Trophoblast cell (in vitro differentiated cells and primary cell): ENCODE data around the gene RAB3C. TPM values are rescaled to one million over a fixed set of nuclear protein-coding genes. Genes with fewer than 3 reads are reported as not detected.
A peak's percentile ranks its signal among the peaks of the same experiment; 100 is the strongest.
"Not testable (repeated sequence)": the region's sequence is repeated elsewhere in the genome, so short reads cannot be mapped to it uniquely, and the experiment has no call there.

Experiments
- DNase-seq, 2 donors: peaks; one replicate each; pipeline ENCODE4 v3.0.0-alpha.2; 2016
- H2AFZ ChIP-seq: 2 replicates; pipeline ENCODE4 v1.6.1; 2013; ENCODE audit warnings: low read length, moderate library complexity, mild to moderate bottlenecking; ENCODE audit not compliant: insufficient read depth, poor library complexity
- H2AK5ac ChIP-seq: 2 replicates; pipeline ENCODE4 v1.6.1; 2013; ENCODE audit warnings: mild to moderate bottlenecking, low read length
- H2BK120ac ChIP-seq: 2 replicates; pipeline ENCODE4 v1.6.1; 2013; ENCODE audit warnings: low read length, mild to moderate bottlenecking, moderate library complexity; ENCODE audit not compliant: insufficient read depth, poor library complexity
- H2BK12ac ChIP-seq: 2 replicates; pipeline ENCODE4 v1.6.1; 2013; ENCODE audit warnings: mild to moderate bottlenecking, low read length, moderate library complexity
- H2BK5ac ChIP-seq: 2 replicates; pipeline ENCODE4 v1.6.1; 2013; ENCODE audit warnings: low read length, low read depth, moderate library complexity, mild to moderate bottlenecking; ENCODE audit not compliant: poor library complexity
- H3K14ac ChIP-seq: 2 replicates; pipeline ENCODE4 v1.6.1; 2013; ENCODE audit warnings: mild to moderate bottlenecking, low read length
- H3K18ac ChIP-seq: 2 replicates; pipeline ENCODE4 v1.6.1; 2013; ENCODE audit warnings: mild to moderate bottlenecking, low read length
- H3K23ac ChIP-seq: 2 replicates; pipeline ENCODE4 v1.6.1; 2013; ENCODE audit warnings: low read length
- H3K27ac ChIP-seq: 2 replicates; pipeline ENCODE4 v1.5.1; 2013; ENCODE audit warnings: low read depth, mild to moderate bottlenecking, inconsistent platforms, low read length, moderate library complexity
- H3K27me3 ChIP-seq: 2 replicates; pipeline ENCODE4 v1.6.1; 2013; ENCODE audit warnings: inconsistent platforms, mild to moderate bottlenecking, low read length, moderate library complexity; ENCODE audit not compliant: insufficient read depth
- H3K36me3 ChIP-seq, 2 experiments: 1 replicate in 1 of 2; 2 replicates in 1 of 2; pipeline ENCODE4 v1.6.1; 2013; ENCODE audit warnings: low read length in 2 of 2, mild to moderate bottlenecking in 2 of 2, moderate library complexity in 1 of 2; ENCODE audit not compliant: insufficient read depth in 2 of 2, control insufficient read depth in 1 of 2
- H3K4ac ChIP-seq: 2 replicates; pipeline ENCODE4 v1.6.1; 2013; ENCODE audit warnings: low read depth, mild to moderate bottlenecking, low read length, moderate library complexity
- H3K4me1 ChIP-seq, 2 experiments: 1 replicate in 1 of 2; 2 replicates in 1 of 2; pipeline ENCODE4 v1.6.1; 2013; ENCODE audit warnings: low read length in 2 of 2, mild to moderate bottlenecking in 2 of 2, moderate library complexity in 1 of 2; ENCODE audit not compliant: insufficient read depth in 2 of 2, control insufficient read depth in 1 of 2
- H3K4me2 ChIP-seq: 2 replicates; pipeline ENCODE4 v1.6.1; 2013; ENCODE audit warnings: inconsistent platforms, mild to moderate bottlenecking, low read length, moderate library complexity
- H3K4me3 ChIP-seq: 2 replicates; pipeline ENCODE4 v1.5.1; 2013; ENCODE audit warnings: mild to moderate bottlenecking, low read depth, low read length, inconsistent platforms
- H3K79me1 ChIP-seq: one replicate; pipeline ENCODE4 v1.6.1; 2013; ENCODE audit warnings: low read length
- H3K79me2 ChIP-seq: 2 replicates; pipeline ENCODE4 v1.6.1; 2013; ENCODE audit warnings: low read length, mild to moderate bottlenecking; ENCODE audit not compliant: control insufficient read depth, insufficient read depth, poor library complexity
- H3K9ac ChIP-seq: 2 replicates; pipeline ENCODE4 v1.6.1; 2013; ENCODE audit warnings: mild to moderate bottlenecking, low read length
- H3K9me3 ChIP-seq: 2 replicates; pipeline ENCODE4 v1.6.1; 2013; ENCODE audit warnings: low read depth, mild to moderate bottlenecking, control low read depth, inconsistent platforms, low read length; ENCODE audit not compliant: insufficient read depth
- H4K12ac ChIP-seq: 2 replicates; pipeline ENCODE4 v1.6.1; 2013; ENCODE audit warnings: low read depth, mild to moderate bottlenecking, low read length, moderate library complexity
- H4K8ac ChIP-seq: 2 replicates; pipeline ENCODE4 v1.6.1; 2013; ENCODE audit warnings: low read depth, mild to moderate bottlenecking, low read length, moderate library complexity
- H4K91ac ChIP-seq: one replicate; pipeline ENCODE4 v1.6.1; 2013; ENCODE audit warnings: low read depth, mild to moderate bottlenecking, low read length, moderate library complexity
- WGBS: extraction: QIAGEN DNeasy Blood & Tissue Kit; methylation state at CpG from one replicate; pipeline ENCODE4 v1.1.7; 2013; ENCODE audit warnings: missing lambda C conversion rate; ENCODE audit not compliant: insufficient read length, insufficient coverage; ENCODE audit errors: extremely low coverage; 5-methylcytosine and 5-hydroxymethylcytosine counted together
- polyA plus RNA-seq: library from polyadenylated mRNA; stranded (reverse); fragments of 200-250 nt; gene quantifications from 2 replicates; pipeline ENCODE4 v1.2.3, GENCODE V29; 2013

The RAB3C gene, protein sequence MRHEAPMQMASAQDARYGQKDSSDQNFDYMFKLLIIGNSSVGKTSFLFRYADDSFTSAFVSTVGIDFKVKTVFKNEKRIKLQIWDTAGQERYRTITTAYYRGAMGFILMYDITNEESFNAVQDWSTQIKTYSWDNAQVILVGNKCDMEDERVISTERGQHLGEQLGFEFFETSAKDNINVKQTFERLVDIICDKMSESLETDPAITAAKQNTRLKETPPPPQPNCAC
- polyA plus RNA-seq: 0.14 and 0.23 TPM in 2 replicates

DNA sequence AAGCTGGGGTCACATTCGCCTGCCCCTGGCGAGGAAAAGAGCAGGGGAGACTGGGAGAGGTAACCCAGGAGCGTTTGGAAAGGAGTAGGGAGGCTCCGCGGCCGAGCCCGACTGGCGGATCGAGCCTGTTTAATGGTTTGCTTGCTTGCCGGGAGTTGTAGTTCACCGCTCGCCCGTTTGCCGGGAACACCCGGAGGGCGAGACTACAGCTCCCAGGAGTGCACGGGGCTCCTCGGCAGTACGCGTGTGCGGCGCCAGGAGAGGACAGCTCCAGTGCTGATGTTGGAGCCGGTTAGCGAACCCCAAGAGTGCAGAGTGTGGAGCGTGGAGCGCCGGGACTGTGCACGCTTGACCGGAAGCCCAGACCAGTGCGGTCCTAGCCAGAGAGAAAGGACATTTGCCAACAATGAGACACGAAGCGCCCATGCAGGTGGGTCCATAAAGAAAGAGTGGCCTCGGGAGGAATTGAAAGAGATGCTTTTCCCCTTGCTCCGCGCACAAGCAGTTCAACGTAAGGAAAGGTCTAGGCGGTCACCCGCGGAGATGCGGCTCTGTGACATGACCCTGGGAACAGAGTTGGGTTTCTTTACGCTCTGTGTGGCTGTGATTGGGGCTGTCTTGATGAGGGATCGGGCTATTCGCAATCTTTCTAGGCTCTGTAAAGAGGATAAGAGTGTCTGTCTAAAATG lies at the start of gene RAB3C:
Gene RAB3C, plus strand, starts transcription at position 273 of the 689 bp plus-strand sequence. Its CDS starts 134 bp downstream, at position 407.
- H3K23ac ChIP-seq: no peak within 1 kb of the TSS
- no peak within 1 kb of the TSS for H2BK12ac ChIP-seq
- H3K18ac ChIP-seq: no peak within 1 kb of the TSS
- no peak within 1 kb of the TSS for H3K27ac ChIP-seq
- no peak within 1 kb of the TSS for H3K14ac ChIP-seq
- no peak within 1 kb of the TSS for H2BK120ac ChIP-seq
- no peak within 1 kb of the TSS for H3K4ac ChIP-seq
- H3K79me2 ChIP-seq: no peaks in the 10 kb centered on the region
- H3K27me3 ChIP-seq: no peaks in the 10 kb centered on the region
- no peak within 1 kb of the TSS for H4K91ac ChIP-seq
- no peak within 1 kb of the TSS for H2BK5ac ChIP-seq
- no peaks in the 10 kb centered on the region for H3K9me3 ChIP-seq
- no peak within 1 kb of the TSS for H4K12ac ChIP-seq
- H4K8ac ChIP-seq: no peak within 1 kb of the TSS
- H2AK5ac ChIP-seq: no peak within 1 kb of the TSS
- no CpG with 5 or more reads among the region's 43 CpGs for WGBS
- H3K4me1 ChIP-seq: peaks cover 2 to 4% of the 10 kb centered on the region in 2 experiments
- H3K79me1 ChIP-seq: no peaks in the 10 kb centered on the region
- no peaks in the 10 kb centered on the region for H3K36me3 ChIP-seq
- peak; percentile 93 to 94 for DNase-seq
- peak within 1 kb of the TSS; percentile 69 for H3K4me3 ChIP-seq
- H3K9ac ChIP-seq: no peak within 1 kb of the TSS
- peak within 1 kb of the TSS; percentile 99 for H3K4me2 ChIP-seq
- H2AFZ ChIP-seq: peak within 1 kb of the TSS; percentile 71

- H3K4me3 ChIP-seq, H4K8ac ChIP-seq, H3K9ac ChIP-seq, H3K14ac ChIP-seq, H2AK5ac ChIP-seq, H2BK12ac ChIP-seq, DNase-seq, H3K36me3 ChIP-seq, H2AFZ ChIP-seq, H2BK120ac ChIP-seq, H3K79me2 ChIP-seq, H3K18ac ChIP-seq, H3K9me3 ChIP-seq, H4K91ac ChIP-seq, H3K27ac ChIP-seq, H3K4me2 ChIP-seq, H3K4me1 ChIP-seq, H3K23ac ChIP-seq, H3K27me3 ChIP-seq, H2BK5ac ChIP-seq, H3K4ac ChIP-seq, H4K12ac ChIP-seq, H3K79me1 ChIP-seq: not testable (repeated sequence)
- WGBS: no CpG with 5 or more reads among the region's 9 CpGs
These were observed 40.9 kb upstream of the RAB3C start for GRCh38 chr5:58541935-58542334.

DNA sequence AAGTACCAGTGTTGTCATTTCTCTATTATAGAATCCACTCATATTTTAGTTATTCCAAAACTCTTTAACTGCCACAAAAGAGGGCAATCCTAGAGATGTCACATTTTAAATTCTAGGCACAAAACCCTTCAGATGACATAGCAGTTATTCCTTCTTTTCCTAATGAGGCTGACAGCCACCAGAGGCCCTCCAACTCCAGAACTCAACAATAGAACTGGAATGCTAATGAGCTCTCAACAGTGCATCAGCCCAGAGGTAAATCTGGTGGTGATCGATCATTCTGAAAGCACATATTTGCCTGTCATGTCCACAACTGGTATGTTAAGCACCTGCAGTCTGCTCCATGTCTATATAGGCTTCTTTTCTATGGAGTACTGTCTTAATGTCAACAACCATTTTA lies 40.2 kb upstream of the RAB3C start:
- H4K8ac ChIP-seq: no peak overlapping the region
- no peak overlapping the region for H3K4me3 ChIP-seq
- WGBS: no CpG with 5 or more reads among the region's 1 CpG

GRCh38 chr5:58543723-58544122 lies 39.2 kb upstream of the RAB3C start:
- Histone ChIP-seq H3K9ac (no peak overlapping the region), H3K4me1 (no peaks in the 10 kb centered on the region), H3K14ac (no peak overlapping the region), H4K8ac (no peak overlapping the region), H3K4me3 (no peak overlapping the region), H2BK12ac (no peak overlapping the region), H2BK5ac (no peak overlapping the region), H3K79me1 (peaks cover 2% of the 10 kb centered on the region), H3K9me3 (no peaks in the 10 kb centered on the region), H4K12ac (no peak overlapping the region), H3K4ac (no peak overlapping the region), H3K79me2 (no peaks in the 10 kb centered on the region), H2AFZ (no peak overlapping the region), H3K4me2 (no peak overlapping the region), H3K23ac (no peak overlapping the region), H3K18ac (no peak overlapping the region), H4K91ac (no peak overlapping the region), H3K27ac (no peak overlapping the region), H3K36me3 (no peaks in the 10 kb centered on the region), H2BK120ac (no peak overlapping the region), H3K27me3 (no peaks in the 10 kb centered on the region), H2AK5ac (no peak overlapping the region)
- no CpG with 5 or more reads among the region's 2 CpGs for WGBS
- peak; percentile 36 to 75 for DNase-seq

More for the DNA sequence above, 40.2 kb upstream of the RAB3C start:
- no peak overlapping the region for H3K4ac ChIP-seq
- DNase-seq: no peak
- no peaks in the 10 kb centered on the region for H3K79me2 ChIP-seq
- H3K23ac ChIP-seq: no peak overlapping the region
- H3K79me1 ChIP-seq: peaks cover 2% of the 10 kb centered on the region
- no peak overlapping the region for H2AK5ac ChIP-seq
- no peaks in the 10 kb centered on the region for H3K9me3 ChIP-seq
- no peak overlapping the region for H3K4me2 ChIP-seq
- no peaks in the 10 kb centered on the region for H3K27me3 ChIP-seq
- H4K91ac ChIP-seq: no peak overlapping the region
- no peak overlapping the region for H3K9ac ChIP-seq
- H2AFZ ChIP-seq: no peak overlapping the region
- H2BK5ac ChIP-seq: no peak overlapping the region
- no peak overlapping the region for H2BK12ac ChIP-seq
- no peak overlapping the region for H3K27ac ChIP-seq
- no peak overlapping the region for H3K18ac ChIP-seq
- H3K4me1 ChIP-seq: no peaks in the 10 kb centered on the region
- H3K14ac ChIP-seq: no peak overlapping the region
- H4K12ac ChIP-seq: no peak overlapping the region
- no peaks in the 10 kb centered on the region for H3K36me3 ChIP-seq
- H2BK120ac ChIP-seq: no peak overlapping the region
